ENCODE data around the gene KCNK16.
A peak's percentile ranks its signal among the peaks of the same experiment; 100 is the strongest.

The KCNK16 gene

GRCh38 chr6:39273406-39273821 is 49.1 kb downstream of the KCNK16 start:
- peak; percentile 43 for DNase-seq

GRCh38 chr6:39269961-39270360 is 52.5 kb downstream of the KCNK16 start:
- DNase-seq, result no peak

GRCh38 chr6:39268721-39269120 is 53.8 kb downstream of the KCNK16 start:
- no peak for DNase-seq

GRCh38 chr6:39268171-39268570 is 54.3 kb downstream of the KCNK16 start:
- DNase-seq, result no peak

GRCh38 chr6:39266782-39267355 is 55.6 kb downstream of the KCNK16 start:
- DNase-seq, result no peak

- no peak for DNase-seq
These were observed 56.1 kb downstream of the KCNK16 start for GRCh38 chr6:39266375-39266774.

All from kidney glomerular epithelial cell (primary cell).